HL-60/S4 treated with retinoic acid at 250 ng/mL for 4 days and 3 days (cell line): ENCODE data around the gene CFAP65.

ENCODE experiments used
- in situ Hi-C: fragments of 300-500 bp; cut with MboI; formaldehyde crosslinking; loops from 2 replicates; pipeline ENCODE4 v1.7.0; 2022; ENCODE audit warnings: low sequenced_read_pairs

CFAP65 gene

DNA sequence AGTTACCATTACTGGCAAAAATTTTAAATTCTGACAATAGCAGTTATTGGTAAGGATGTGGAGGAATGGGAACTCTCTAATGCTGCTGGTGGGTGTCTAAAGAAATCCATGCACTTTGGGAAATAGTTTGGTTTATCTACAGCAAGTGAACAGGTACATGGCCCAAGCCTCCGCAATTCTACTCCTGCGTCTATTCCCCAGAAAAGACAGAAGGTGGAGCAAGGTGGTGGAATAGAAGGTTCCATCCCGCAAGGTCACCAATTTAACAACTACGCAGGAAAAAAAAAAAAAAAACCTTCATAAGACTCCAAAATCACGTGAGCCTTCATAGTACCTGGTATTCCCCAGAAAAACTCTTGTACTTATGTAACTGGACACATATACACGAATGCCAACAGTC is 6.5 kb downstream of the CFAP65 start:
- in situ Hi-C loops: loop anchor here (25.0 kb wide), 1 partner anchor 277 kb away; the partner anchor contains the start of gene PTPRN

GRCh38 chr2:219032051-219032745 is 9.1 kb downstream of the CFAP65 start:
- in situ Hi-C loops: loop anchor here (25.0 kb wide), 1 partner anchor 280 kb away; the partner anchor contains the start of gene PTPRN

DNA sequence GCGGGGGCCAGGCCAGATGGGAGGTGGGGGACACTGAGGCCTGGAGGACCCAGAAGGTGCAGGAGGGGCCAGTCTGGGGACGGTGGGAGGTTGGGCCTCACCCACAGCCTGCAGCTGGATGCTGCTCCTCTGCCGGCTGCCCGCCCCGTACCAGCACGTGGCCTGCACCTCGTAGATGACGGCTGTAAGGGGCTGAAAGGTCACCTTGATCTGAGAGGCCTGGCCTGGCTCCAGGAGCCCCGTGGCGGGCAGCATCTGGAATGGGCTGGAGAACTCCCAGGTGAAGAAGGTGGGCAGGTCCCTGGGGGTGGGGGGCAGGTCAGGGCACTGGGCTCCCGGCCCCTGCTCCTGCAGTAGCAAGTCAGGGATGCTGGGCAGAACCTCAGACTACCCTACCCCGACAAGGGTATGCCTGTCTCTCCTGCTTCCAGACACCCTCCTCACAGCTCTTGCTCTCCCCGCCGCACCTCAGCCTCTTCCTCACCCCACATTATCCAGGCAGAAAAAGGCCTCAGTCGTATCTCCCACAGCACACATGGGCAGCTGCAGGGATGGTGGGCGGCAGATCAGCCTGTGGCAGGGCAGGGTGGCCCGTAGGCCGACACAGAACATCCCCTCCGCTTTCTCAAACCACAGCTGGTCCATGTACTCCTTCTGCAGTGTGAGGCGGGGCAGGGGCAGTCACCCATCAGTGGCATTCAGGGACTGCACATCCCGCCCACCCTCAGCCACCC is 10.1 kb downstream of the CFAP65 start:
- in situ Hi-C loops: loop anchor here (25.0 kb wide), 1 partner anchor 281 kb away; the partner anchor contains the start of gene PTPRN

DNA sequence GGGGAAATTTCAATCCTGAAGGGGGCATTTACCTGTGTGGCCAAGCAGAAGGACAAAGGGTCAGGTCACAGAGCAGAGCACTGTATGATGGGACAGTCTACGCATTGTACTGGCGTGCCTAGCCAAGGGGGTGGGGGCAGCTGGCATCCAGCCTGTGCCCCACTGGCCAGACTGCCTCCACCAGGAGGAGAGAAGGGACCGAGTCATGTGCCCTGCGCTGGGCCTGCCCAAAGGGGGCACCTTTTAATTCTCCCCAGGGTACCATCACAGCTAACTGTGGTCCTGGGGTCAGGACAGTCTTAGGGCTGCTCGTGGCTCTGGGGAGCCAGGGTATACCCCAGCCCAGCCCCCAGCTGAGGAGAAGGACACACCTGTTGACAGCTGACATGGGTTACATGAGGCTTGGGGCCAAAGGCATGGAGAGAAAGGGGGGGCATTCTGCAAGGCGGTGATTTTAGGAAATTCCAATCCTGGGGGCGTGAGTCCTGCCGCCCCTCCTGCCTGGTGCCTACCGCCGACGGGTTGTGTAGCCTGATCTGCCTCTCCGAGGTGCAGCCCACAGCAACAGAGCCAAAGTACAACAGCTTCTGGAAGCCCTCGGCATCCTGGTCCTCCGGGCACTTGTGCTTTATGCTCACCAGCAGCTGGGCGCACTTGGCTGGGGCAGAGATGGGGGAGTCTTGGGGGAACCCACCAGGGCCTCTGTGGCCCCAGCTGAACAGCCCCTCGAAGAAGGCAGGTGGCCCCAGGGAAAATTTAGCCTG is 11.0 kb downstream of the CFAP65 start:
- in situ Hi-C loops: loop anchor here (25.0 kb wide), 1 partner anchor 282 kb away; the partner anchor contains the start of gene PTPRN

DNA sequence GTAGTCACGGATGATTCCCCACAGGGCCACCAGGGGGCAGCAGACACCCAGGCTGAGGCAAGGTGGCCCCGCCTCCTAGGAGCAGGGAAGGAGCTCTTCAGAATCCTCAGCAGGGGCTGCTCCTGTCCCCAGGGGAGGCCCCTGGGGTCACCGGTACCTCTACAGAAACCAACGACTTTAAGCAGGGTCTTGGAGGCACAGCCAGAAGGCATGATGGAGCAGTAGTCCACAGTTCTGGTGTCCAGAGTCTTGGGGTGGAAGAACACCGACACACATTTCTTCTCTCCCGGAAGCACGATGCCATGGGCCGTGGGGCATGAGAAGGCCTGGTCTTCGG is 11.5 kb downstream of the CFAP65 start:
- in situ Hi-C loops: loop anchor here (25.0 kb wide), 1 partner anchor 283 kb away; the partner anchor contains the start of gene PTPRN

GRCh38 chr2:219028996-219029828 is 12.1 kb downstream of the CFAP65 start:
- in situ Hi-C loops: loop anchor here (25.0 kb wide), 1 partner anchor 283 kb away; the partner anchor contains the start of gene PTPRN

DNA sequence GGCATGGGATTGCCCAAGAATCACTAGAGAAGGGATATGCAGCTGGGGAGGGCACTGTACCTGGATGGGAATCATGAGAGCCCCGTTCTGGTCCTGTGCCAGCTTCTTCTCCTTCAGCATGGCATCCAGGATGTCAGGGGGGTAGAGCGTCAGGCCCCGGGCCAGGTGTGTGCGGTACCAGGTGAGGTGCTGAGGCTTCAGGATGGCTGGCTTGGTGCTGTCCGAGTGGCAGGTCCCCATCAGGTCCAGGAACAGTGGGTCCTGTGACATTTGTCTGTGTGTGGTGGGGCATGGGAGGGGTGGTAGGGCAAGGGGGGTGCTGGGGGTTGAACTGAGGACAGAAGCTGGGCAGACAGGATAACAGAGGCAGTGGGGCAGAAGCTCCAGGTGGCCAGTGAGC is 13.2 kb downstream of the CFAP65 start:
- in situ Hi-C loops: loop anchor here (25.0 kb wide), 1 partner anchor 284 kb away; the partner anchor contains the start of gene PTPRN

DNA sequence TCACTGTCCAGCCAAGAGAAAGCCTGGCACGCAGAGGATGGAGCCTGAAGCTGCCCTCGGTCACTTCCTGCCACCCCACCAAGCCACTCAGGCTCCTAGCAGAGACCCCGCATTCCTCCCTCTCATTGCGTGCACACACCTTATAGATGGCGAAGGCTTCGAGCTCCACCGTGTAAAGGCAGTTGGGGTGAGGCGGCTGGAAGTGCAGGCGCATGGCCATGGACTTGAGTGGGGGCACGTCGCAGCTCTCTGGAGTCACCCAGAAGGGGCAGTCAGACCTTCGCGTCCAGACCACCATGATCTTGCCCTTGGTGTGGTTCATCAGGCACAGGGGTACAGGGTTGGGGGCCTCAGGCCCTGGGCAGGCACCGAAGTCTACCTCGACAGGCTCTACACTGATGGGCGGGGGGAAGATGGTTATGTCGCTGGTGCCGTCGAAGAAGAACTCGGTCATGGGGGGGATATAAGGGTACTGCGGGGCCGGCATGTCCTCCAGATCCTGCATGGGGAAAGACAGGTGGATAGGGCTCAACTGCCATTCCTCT is 13.7 kb downstream of the CFAP65 start:
- in situ Hi-C loops: loop anchor here (25.0 kb wide), 1 partner anchor 285 kb away; the partner anchor contains the start of gene PTPRN

DNA sequence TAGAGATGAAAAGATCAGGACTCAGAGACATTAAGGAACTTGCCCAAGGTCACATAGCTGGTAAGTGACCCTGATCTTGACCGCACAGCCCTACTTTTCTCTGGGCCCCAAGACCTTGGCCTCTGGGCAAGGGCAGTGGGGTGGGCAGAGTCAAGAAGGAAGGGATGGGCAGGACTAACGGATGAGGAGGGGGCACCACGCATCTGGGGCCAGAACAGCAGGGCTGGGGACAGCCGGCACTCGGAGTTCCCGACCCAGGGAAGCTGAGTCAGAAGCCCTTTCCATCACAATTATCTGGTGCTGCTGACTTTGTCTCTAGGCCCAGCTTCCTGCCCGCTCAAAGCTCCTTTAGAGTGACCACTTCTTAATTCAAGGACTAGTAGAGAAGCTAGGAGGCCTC is 14.4 kb downstream of the CFAP65 start:
- in situ Hi-C loops: loop anchor here (25.0 kb wide), 1 partner anchor 285 kb away; the partner anchor contains the start of gene PTPRN

GRCh38 chr2:219025637-219026585 is 15.4 kb downstream of the CFAP65 start:
- in situ Hi-C loops: loop anchor here (25.0 kb wide), 1 partner anchor 286 kb away; the partner anchor contains the start of gene PTPRN

DNA sequence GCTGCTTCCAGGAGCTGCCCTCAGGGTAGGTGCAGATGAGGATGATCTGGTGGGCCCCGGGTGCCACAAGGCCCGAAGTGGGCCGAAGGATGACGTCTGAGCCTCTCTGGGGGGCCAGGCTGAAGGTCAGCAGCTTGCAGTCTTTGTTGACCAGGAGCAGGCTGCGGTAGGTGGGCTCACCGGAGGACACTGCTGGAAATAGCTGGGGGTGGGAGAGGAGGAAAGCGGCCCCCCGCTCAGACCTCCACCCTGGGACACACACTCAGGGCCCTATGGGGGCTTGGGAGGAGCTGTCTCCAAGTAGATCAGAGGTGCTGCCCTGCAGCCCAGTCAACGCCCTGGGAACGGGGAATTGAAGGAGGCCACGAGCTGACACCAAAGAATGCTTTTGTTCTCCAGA is 17.3 kb downstream of the CFAP65 start:
- in situ Hi-C loops: no loop called here

GRCh38 chr2:219023045-219023605 is 18.2 kb downstream of the CFAP65 start:
- in situ Hi-C loops: no loop called here

GRCh38 chr2:219022616-219023015 is 18.7 kb downstream of the CFAP65 start:
- in situ Hi-C loops: no loop called here

- in situ Hi-C loops: no loop called here
Observed at GRCh38 chr2:219022041-219022440, 19.3 kb downstream of the CFAP65 start.

DNA sequence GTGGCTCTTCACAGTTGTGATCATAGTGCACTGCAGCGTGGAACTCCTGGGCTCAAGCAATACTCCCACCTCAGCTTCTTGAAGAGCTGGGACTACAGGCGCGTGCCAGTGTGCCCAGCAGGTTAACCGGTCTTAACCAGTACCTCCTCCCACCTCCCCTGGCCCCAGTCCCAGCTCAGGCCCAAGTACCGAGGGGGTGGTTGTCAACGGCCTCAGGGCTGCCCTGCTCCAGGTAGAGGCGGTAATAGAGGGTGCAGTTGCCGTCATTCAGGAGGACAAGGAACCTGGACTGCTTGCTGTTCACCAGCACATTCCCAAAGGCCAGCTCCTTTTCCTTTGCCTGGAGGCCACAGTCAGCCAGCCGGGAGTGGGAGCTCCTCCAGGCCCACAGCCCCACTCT is 19.7 kb downstream of the CFAP65 start:
- in situ Hi-C loops: no loop called here

DNA sequence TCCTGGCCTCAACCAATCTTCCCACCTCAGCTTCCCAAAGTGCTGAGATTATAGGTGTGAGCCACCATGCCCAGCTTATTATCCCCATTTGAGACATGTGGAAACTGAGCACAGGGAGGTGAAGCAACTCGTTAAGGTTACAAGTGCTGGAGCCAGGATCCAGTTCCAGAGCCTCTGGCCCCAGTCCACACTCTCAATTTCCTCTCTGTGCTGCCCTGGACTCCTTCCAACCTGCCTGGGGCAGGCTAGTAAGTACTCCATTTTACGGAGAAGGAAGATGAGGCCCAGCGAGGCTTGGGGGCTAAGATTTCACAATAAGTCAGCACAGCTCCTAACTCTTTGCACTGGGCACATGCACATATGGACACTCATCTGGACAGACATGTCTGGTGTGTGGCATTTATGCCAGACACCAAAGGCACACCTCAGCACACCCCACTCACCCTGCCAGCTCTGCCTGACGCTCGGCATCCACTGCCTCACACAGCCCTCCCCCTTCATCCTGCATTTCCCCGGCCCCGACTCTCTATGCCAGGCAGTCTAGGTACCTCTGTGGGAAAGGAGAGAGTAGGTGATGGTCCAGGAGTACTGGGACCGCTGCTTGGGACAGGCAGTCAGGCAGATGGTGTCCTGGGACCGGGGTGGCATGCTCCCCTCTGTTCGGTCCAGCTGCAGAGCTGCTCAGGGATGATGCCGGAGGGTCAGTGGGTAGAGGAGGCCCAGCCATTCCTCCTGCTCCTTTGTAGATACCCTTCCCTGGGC is 20.5 kb downstream of the CFAP65 start:
- in situ Hi-C loops: no loop called here

- in situ Hi-C loops: no loop called here
Observed at GRCh38 chr2:219019436-219019835, 21.9 kb downstream of the CFAP65 start.

DNA sequence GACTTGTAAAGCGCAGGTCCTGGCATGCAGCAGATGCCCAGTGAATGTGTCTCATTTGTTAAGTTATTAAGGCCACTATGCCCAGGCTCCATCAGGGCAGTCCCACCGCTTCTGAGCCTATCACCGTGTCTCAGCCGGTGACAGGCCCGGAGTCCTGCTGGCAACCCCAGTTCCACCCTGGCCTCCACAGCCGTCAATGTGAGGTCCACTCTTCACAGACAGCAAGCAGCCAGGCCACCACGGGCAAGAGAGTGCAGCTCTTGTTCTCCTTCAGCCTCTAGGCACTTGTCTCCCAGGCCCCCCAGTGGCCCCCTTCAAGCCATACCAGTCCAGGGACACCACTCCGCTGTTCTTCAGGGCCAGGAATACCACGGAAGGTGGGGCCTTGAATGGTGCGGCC is 22.6 kb downstream of the CFAP65 start:
- in situ Hi-C loops: no loop called here
